H1 (cell line): Measurements from ENCODE around the gene AUH. TPM values are rescaled to one million over a fixed set of nuclear protein-coding genes. Genes with fewer than 3 reads are reported as not detected.

Source experiments
- SP2 ChIP-seq: IDR thresholded peaks from 2 replicates; pipeline ENCODE4 v1.6.1; 2012; ENCODE audit warnings: mild to moderate bottlenecking, low read length, inconsistent platforms
- polyA plus RNA-seq, 7 experiments: library from polyadenylated mRNA; depleted of rRNA in 3 of 7; stranded (reverse) in 5 of 7; unstranded in 2 of 7; fragments of >200 nt in 5 of 7; fragments of 200-250 nt in 2 of 7; gene quantifications; 1 replicate in 5 of 7; 2 replicates in 1 of 7; 4 replicates in 1 of 7; pipeline versions ENCODE4 v1.2.1 to v1.2.3, GENCODE V29; 2011 to 2013; ENCODE audit warnings: missing spikeins in 2 of 7, mixed read lengths in 2 of 7
- total RNA-seq: library from RNA; stranded (reverse); fragmentation: NEBNext Ultra II Directional; extraction: Animal tissue kit (Norgen Biotek cat#: 25700); gene quantifications from 2 replicates; pipeline ENCODE4 v1.2.1, GENCODE V29; 2021

AUH gene
- total and polyA plus RNA-seq, 2 of the 8 experiments (the other 6 are each of a cell fraction or from before 2014, with no cell fraction given) = 5.8 to 21.9 TPM

- no peak for TF ChIP-seq SP2
Observed at GRCh38 chr9:91312717-91313325, 48.9 kb downstream of the AUH start (continued).
